ENCODE results near the gene LMNB1.

DNA sequence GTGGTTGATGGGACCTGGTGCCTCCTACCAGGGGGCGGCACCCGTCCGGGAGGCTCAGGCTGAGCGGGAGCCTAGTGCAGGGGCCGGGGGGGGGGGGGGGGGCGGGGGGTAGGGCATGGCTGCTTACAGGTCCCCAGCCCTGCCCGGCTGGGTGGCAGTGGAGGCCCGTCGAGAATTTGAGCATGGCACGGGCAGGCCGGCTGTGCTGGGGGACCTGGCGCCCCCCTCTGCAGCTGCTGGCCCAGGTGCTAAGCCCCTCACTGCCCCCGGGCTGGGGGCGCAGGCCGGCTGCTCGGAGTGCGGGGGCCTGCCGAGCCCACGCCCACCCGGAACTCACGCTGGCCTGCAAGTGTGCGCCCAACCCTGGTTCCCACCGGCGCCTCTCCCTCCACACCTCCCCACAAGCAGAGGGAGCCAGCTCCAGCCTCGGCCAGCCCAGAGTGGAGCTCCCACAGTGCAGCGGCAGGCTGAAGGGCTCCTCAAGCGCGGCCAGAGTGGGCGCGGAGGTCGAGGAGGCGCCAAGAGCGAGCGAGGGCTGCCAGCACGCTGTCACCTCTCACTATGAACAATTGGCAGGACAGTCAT lies 77.7 kb downstream of the LMNB1 start:
- TF ChIP-seq SMARCC2 (IDR thresholded peaks at IDR 0.05): no peak
- TF ChIP-seq, protein P1, sequence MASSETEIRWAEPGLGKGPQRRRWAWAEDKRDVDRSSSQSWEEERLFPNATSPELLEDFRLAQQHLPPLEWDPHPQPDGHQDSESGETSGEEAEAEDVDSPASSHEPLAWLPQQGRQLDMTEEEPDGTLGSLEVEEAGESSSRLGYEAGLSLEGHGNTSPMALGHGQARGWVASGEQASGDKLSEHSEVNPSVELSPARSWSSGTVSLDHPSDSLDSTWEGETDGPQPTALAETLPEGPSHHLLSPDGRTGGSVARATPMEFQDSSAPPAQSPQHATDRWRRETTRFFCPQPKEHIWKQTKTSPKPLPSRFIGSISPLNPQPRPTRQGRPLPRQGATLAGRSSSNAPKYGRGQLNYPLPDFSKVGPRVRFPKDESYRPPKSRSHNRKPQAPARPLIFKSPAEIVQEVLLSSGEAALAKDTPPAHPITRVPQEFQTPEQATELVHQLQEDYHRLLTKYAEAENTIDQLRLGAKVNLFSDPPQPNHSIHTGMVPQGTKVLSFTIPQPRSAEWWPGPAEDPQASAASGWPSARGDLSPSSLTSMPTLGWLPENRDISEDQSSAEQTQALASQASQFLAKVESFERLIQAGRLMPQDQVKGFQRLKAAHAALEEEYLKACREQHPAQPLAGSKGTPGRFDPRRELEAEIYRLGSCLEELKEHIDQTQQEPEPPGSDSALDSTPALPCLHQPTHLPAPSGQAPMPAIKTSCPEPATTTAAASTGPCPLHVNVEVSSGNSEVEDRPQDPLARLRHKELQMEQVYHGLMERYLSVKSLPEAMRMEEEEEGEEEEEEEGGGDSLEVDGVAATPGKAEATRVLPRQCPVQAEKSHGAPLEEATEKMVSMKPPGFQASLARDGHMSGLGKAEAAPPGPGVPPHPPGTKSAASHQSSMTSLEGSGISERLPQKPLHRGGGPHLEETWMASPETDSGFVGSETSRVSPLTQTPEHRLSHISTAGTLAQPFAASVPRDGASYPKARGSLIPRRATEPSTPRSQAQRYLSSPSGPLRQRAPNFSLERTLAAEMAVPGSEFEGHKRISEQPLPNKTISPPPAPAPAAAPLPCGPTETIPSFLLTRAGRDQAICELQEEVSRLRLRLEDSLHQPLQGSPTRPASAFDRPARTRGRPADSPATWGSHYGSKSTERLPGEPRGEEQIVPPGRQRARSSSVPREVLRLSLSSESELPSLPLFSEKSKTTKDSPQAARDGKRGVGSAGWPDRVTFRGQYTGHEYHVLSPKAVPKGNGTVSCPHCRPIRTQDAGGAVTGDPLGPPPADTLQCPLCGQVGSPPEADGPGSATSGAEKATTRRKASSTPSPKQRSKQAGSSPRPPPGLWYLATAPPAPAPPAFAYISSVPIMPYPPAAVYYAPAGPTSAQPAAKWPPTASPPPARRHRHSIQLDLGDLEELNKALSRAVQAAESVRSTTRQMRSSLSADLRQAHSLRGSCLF (CRISPR knock-in tag; IDR thresholded peaks at IDR 0.05; ENCODE audit: borderline replicate concordance): no peak
- TF ChIP-seq JUND (CRISPR knock-in tag; IDR thresholded peaks at IDR 0.05): no peak
- no peak for TF ChIP-seq ZFX (CRISPR knock-in tag; IDR thresholded peaks at IDR 0.05; ENCODE audit: low read depth)
- no peak for TF ChIP-seq POLR2A (IDR thresholded peaks at IDR 0.05; ENCODE audit: insufficient read depth in 1 of 2, low read depth in 2 of 2, low read length in 2 of 2)
- TF ChIP-seq, protein P2, sequence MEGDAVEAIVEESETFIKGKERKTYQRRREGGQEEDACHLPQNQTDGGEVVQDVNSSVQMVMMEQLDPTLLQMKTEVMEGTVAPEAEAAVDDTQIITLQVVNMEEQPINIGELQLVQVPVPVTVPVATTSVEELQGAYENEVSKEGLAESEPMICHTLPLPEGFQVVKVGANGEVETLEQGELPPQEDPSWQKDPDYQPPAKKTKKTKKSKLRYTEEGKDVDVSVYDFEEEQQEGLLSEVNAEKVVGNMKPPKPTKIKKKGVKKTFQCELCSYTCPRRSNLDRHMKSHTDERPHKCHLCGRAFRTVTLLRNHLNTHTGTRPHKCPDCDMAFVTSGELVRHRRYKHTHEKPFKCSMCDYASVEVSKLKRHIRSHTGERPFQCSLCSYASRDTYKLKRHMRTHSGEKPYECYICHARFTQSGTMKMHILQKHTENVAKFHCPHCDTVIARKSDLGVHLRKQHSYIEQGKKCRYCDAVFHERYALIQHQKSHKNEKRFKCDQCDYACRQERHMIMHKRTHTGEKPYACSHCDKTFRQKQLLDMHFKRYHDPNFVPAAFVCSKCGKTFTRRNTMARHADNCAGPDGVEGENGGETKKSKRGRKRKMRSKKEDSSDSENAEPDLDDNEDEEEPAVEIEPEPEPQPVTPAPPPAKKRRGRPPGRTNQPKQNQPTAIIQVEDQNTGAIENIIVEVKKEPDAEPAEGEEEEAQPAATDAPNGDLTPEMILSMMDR (CRISPR knock-in tag; IDR thresholded peaks at IDR 0.05): no peak
